ENCODE results near the gene IFT43. TPM values are rescaled to one million over a fixed set of nuclear protein-coding genes. Genes with fewer than 3 reads are reported as not detected.

IFT43 gene
- 27.9 and 32.1 TPM in 2 replicates for total RNA-seq

GRCh38 chr14:75985618-75986438 is at the start of gene IFT43:
Gene IFT43 (plus strand): TSS chr14:75985763. CDS start chr14:75985787, 24 bp downstream.

GRCh38 chr14:75981426-75982265 is 3.9 kb upstream of the IFT43 start, which contains the start of gene TGFB3:
Gene TGFB3 (minus strand): TSS chr14:75981995. CDS start chr14:75980893, 1,102 bp downstream.

Other genes starting within 250 kb of the IFT43 start
- gene TGFB3, start 3.8 kb upstream of the IFT43 start, total RNA-seq = 3.5 and 4.5 TPM in 2 replicates
- 28.8 and 44.8 TPM in 2 replicates for gene GPATCH2L, start 166.2 kb downstream of the IFT43 start, total RNA-seq

Data from airway epithelial cell (primary cell).